ENCODE measurements around the gene ZNF519. TPM values are rescaled to one million over a fixed set of nuclear protein-coding genes. Genes with fewer than 3 reads are reported as not detected.

ZNF519 gene
- total and polyA plus RNA-seq, 7 donors = 0.25 to 3.2 (median 1.1) TPM

DNA sequence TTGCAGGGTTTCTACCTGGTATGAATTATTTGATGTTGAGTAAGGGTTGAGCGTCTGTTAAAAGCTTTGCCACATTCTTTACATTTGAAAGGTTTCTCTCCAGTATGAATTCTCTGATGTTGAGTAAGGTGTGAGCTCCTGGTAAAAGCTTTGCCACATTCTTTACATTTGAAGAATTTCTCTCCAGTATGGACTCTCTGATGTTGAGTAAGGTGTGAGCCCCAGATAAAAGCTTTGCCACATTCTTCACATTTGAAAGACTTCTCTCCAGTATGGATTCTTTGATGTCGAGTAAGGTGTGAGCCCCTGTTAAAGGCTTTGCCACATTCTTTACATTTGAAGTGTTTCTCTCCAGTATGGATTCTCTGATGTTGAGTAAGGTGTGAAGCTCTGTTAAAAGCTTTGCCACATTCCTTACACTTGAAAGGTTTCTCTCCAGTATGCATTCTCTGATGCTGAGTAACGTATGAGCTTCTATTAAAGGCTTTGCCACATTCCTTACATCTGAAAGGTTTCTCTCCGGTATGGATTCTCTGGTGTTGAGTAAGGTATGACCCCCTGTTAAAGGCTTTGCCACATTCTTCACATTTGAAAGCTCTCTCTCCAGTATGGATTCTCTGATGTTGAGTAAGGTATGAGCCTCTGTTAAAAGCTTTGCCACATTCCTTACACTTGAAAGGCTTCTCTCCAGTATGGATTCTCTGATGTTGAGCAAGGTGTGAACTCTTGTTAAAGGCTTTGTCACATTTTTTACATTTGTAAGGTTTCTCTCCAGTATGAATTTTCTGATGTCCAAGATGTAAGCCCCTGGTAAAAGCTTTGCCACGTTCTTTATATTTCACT, 27.1 kb downstream of the ZNF519 start:
- intact Hi-C loops (cut with DNase I) = no loop called here
- ATAC-seq (no peak), DNase-seq (no peak)
- no peak overlapping the region for H3K4me3 ChIP-seq
- 92 to 97% (median 97%) methylated on average over 5 of the region's 5 CpGs for WGBS, 3 donors
- peaks cover 0 to 5% of the 10 kb centered on the region in 2 donors for H3K36me3 ChIP-seq (ENCODE audit: insufficient read depth in 1 of 2, low read depth in 1 of 2)
- peaks cover 16% of the 10 kb centered on the region for H3K9me3 ChIP-seq
- H3K4me1 ChIP-seq = no peaks in the 10 kb centered on the region
- H3K27ac ChIP-seq = no peak overlapping the region
- TF ChIP-seq, protein P1, sequence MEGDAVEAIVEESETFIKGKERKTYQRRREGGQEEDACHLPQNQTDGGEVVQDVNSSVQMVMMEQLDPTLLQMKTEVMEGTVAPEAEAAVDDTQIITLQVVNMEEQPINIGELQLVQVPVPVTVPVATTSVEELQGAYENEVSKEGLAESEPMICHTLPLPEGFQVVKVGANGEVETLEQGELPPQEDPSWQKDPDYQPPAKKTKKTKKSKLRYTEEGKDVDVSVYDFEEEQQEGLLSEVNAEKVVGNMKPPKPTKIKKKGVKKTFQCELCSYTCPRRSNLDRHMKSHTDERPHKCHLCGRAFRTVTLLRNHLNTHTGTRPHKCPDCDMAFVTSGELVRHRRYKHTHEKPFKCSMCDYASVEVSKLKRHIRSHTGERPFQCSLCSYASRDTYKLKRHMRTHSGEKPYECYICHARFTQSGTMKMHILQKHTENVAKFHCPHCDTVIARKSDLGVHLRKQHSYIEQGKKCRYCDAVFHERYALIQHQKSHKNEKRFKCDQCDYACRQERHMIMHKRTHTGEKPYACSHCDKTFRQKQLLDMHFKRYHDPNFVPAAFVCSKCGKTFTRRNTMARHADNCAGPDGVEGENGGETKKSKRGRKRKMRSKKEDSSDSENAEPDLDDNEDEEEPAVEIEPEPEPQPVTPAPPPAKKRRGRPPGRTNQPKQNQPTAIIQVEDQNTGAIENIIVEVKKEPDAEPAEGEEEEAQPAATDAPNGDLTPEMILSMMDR (IDR thresholded peaks at IDR 0.05) = no peak
- H3K27me3 ChIP-seq (ENCODE audit: insufficient read depth in 3 of 3, low read length in 2 of 3) = no peaks in the 10 kb centered on the region

DNA sequence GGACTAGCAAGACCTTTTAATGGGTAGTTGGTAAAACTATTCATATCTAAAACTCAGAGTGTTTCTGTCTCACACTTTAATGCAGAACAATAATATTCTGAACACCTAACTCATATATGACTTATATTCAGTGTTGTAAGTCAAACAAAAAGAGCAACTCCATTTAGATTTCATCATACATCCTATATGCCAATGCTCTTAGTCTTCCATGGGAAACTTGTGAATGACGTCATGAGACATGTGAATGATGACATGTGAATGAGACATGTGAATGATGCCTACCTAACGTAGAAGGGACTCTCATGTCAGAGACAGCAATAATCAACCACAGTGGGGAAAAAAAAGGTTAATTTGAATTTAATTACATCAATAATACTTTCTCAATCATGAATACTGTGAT, 28.0 kb downstream of the ZNF519 start:
- Histone ChIP-seq H3K4me3 (no peak overlapping the region), H3K4me1 (no peaks in the 10 kb centered on the region), H3K36me3 (ENCODE audit: insufficient read depth in 1 of 2, low read depth in 1 of 2) (peaks cover 0 to 5% of the 10 kb centered on the region in 2 donors), H3K27ac (no peak overlapping the region), H3K27me3 (ENCODE audit: insufficient read depth in 3 of 3, low read length in 2 of 3) (no peaks in the 10 kb centered on the region), H3K9me3 (peaks cover 13% of the 10 kb centered on the region)
- TF ChIP-seq, protein P1 (IDR thresholded peaks at IDR 0.05) = no peak
- 94 to 99% (median 95%) methylated on average over 2 of the region's 2 CpGs for WGBS, 3 donors
- intact Hi-C loops (cut with DNase I) = no loop called here
- ATAC-seq (no peak), DNase-seq (no peak)

DNA sequence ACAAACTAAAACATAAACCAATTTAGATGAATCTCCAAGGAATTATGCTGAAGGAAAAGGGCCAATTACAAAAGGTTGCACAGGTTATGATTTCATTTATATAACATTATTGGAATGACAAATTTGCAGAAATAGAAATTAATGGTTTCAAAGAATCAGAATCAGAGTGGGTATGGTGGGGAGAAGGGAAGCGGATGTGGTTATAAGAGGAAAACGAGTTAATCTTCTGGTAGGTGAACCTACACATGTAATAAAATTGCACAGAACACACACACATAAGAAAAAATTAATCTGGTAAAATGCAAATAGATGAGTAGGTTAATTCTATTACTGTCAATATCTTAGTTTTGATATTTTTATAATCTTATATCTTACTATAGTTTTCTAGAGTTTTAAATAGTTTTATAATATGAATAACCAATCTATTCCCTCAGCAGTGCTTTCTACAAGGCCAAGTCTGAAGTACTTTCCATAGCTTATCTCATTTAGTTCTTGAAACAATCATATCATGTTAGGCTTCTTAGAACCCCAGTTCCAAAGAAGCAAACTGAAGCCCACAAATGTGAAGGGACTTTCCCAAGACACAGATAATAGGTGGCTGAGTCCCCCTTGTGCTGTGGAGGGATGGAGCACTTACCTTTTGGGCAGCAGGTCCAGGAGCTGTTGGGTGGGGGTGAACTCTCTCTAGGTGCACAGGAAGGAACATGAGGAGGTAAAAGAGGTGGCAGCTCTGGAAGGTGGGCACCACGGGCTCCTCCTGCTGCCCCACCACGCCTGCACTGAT, 31.5 kb downstream of the ZNF519 start:
- Histone ChIP-seq H3K27me3 (ENCODE audit: insufficient read depth in 3 of 3, low read length in 2 of 3) (no peaks in the 10 kb centered on the region), H3K36me3 (ENCODE audit: insufficient read depth in 1 of 2, low read depth in 1 of 2) (peaks cover 0 to 2% of the 10 kb centered on the region in 2 donors), H3K27ac (no peak overlapping the region), H3K9me3 (peaks cover 7% of the 10 kb centered on the region), H3K4me1 (no peaks in the 10 kb centered on the region), H3K4me3 (no peak overlapping the region)
- TF ChIP-seq, protein P1 (IDR thresholded peaks at IDR 0.05) = no peak
- no peak for ATAC-seq
- WGBS, 3 donors = 93 to 99% (median 98%) methylated on average over 4 of the region's 4 CpGs
- DNase-seq = no peak
- intact Hi-C loops (cut with DNase I) = no loop called here

DNA sequence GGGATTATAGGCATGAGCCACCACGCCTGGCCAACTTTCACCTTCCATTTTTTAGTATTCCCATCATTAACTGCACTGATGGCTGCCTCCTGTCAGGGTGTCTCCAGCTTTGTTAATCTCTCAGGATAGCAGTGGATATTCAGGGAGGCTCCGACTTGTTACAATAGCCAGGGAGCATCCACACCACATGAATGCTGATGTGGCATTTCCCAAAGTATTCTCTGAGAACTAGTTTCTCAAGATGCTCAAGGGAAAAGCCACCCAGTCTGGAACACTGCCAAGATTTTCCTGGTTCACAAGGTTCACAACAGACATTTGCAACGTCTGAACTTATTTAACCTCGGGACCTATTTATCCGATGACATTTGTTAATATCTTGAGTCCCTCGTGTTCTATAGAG, 33.8 kb downstream of the ZNF519 start:
- Histone ChIP-seq H3K36me3 (ENCODE audit: insufficient read depth in 1 of 2, low read depth in 1 of 2) (peaks cover 0 to 2% of the 10 kb centered on the region in 2 donors), H3K27me3 (ENCODE audit: insufficient read depth in 3 of 3, low read length in 2 of 3) (no peaks in the 10 kb centered on the region), H3K9me3 (no peaks in the 10 kb centered on the region), H3K4me3 (no peak overlapping the region), H3K4me1 (no peaks in the 10 kb centered on the region), H3K27ac (no peak overlapping the region)
- DNase-seq (no peak), ATAC-seq (no peak)
- TF ChIP-seq, protein P1 (IDR thresholded peaks at IDR 0.05) = no peak
- 81 to 88% (median 82%) methylated on average over 6 of the region's 6 CpGs for WGBS, 3 donors
- intact Hi-C loops (cut with DNase I) = no loop called here
